ENCODE data around the gene SNX8. TPM values are rescaled to one million over a fixed set of nuclear protein-coding genes. Genes with fewer than 3 reads are reported as not detected.
"Not testable (repeated sequence)": the region's sequence is repeated elsewhere in the genome, so short reads cannot be mapped to it uniquely, and the experiment has no call there.

Gene SNX8
- total and polyA plus RNA-seq, 4 donors: 24.6 to 54.6 (median 45.8) TPM

DNA sequence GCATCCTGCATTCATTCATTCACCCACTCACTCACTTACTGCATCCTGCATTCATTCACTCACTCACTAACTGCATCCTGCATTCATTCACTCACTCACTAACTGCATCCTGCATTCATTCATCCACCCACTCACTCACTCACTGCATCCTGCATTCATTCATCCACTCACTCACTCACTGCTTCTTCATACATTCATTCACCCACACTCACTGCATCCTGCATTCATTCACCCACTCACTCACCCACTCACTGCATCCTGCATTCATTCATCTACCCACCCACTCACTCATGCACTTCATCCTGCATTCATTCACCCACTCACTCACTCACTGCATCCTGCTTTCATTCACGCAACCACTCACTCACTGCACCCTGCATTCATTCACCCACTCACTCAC is 1.5 kb upstream of the SNX8 start:
- TF ChIP-seq CTCF (IDR thresholded peaks at IDR 0.05; ENCODE audit: control extremely low read depth, extremely low read depth): no peak
- H3K36me3 ChIP-seq (ENCODE audit: control insufficient read depth in 4 of 4, insufficient read depth in 4 of 4, low read length in 4 of 4): no peaks in the 10 kb centered on the region
- H3K9ac ChIP-seq (ENCODE audit: insufficient read depth in 1 of 2, low read length in 2 of 2): no peak overlapping the region
- DNase-seq (no peak), ATAC-seq (ENCODE audit: insufficient read depth, low FRiP score) (no peak)
- no peaks in the 10 kb centered on the region for H3K27me3 ChIP-seq (ENCODE audit: control insufficient read depth in 3 of 3, insufficient read depth in 3 of 3, low read length in 2 of 3)
- H3K9me3 ChIP-seq (ENCODE audit: control insufficient read depth in 4 of 4, insufficient read depth in 3 of 4, low read length in 3 of 4): peaks cover 0 to 2% (median 0%) of the 10 kb centered on the region in 4 donors
- H3K4me3 ChIP-seq: no peak overlapping the region
- H3K27ac ChIP-seq (ENCODE audit: low read depth in 1 of 2, low read length in 1 of 2): no peak overlapping the region
- H3K4me1 ChIP-seq (ENCODE audit: control insufficient read depth in 5 of 5, insufficient read depth in 5 of 5, low read length in 5 of 5): peaks cover 0 to 8% (median 4%) of the 10 kb centered on the region in 5 donors
- 83 to 85% methylated on average over 1 of the region's 1 CpG for WGBS, 2 donors

- ATAC-seq (ENCODE audit: insufficient read depth, low FRiP score); H3K36me3 ChIP-seq (ENCODE audit: control insufficient read depth in 4 of 4, insufficient read depth in 4 of 4, low read length in 4 of 4); H3K27me3 ChIP-seq (ENCODE audit: control insufficient read depth in 3 of 3, insufficient read depth in 3 of 3, low read length in 2 of 3); H3K4me1 ChIP-seq (ENCODE audit: control insufficient read depth in 5 of 5, insufficient read depth in 5 of 5, low read length in 5 of 5); H3K4me3 ChIP-seq; H3K9me3 ChIP-seq (ENCODE audit: control insufficient read depth in 4 of 4, insufficient read depth in 3 of 4, low read length in 3 of 4); DNase-seq; H3K9ac ChIP-seq (ENCODE audit: insufficient read depth in 1 of 2, low read length in 2 of 2): not testable (repeated sequence)
- peak overlapping the region in 1 of 2 donors; percentile 40 for H3K27ac ChIP-seq (ENCODE audit: low read depth in 1 of 2, low read length in 1 of 2)
- WGBS, 2 donors: 72 to 77% methylated on average over 3 of the region's 3 CpGs
Measured at GRCh38 chr7:2314956-2315530, 802 bp upstream of the SNX8 start.

DNA sequence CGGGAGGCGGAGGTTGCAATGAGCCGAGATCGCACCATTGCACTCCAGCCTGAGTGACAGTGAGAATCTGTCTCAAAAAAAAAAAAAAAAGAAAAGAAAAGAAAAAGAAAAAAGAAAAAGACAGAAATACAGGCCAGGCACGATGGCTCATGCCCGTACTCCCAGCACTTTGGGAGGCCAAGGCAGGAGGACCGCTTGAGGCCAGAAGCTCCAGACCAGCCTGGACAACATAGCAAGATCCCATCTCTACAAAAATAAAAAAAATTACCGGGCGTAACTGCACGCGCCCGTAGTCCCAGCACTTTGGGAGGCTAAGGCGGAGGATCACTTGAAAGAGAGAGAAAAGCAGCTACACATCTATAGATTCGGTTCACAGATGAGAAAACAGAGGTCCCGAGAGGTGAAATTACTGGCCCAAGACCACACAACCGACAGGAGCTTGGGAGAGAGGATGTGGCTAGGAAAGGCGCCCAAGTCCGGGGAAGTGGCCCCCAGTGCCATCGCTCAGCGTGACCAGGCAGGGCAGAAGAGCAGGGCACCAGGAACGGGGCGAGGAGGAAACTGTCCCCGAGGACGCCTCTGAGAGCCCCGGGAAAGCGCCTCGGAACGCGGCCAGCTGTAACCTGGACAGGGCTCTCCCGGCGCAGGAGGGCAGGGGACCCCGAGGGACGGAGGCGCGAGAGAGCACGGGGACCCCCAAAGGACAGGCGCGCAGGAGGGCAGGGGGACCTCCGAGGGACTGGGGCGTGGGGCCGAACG is 612 bp downstream of the SNX8 start:
- peaks cover 0 to 2% (median 0%) of the 10 kb centered on the region in 4 donors for H3K9me3 ChIP-seq (ENCODE audit: control insufficient read depth in 4 of 4, insufficient read depth in 3 of 4, low read length in 3 of 4)
- H3K4me3 ChIP-seq: peak overlapping the region; percentile 81
- no peaks in the 10 kb centered on the region for H3K27me3 ChIP-seq (ENCODE audit: control insufficient read depth in 3 of 3, insufficient read depth in 3 of 3, low read length in 2 of 3)
- 24 to 31% methylated on average over 34 to 42 of the region's 42 CpGs for WGBS, 2 donors
- no peak for TF ChIP-seq CTCF (IDR thresholded peaks at IDR 0.05; ENCODE audit: control extremely low read depth, extremely low read depth)
- peak overlapping the region; percentile 8 to 28 for H3K9ac ChIP-seq (ENCODE audit: insufficient read depth in 1 of 2, low read length in 2 of 2)
- peaks cover 0 to 4% (median 1%) of the 10 kb centered on the region in 4 donors for H3K36me3 ChIP-seq (ENCODE audit: control insufficient read depth in 4 of 4, insufficient read depth in 4 of 4, low read length in 4 of 4)
- H3K4me1 ChIP-seq (ENCODE audit: control insufficient read depth in 5 of 5, insufficient read depth in 5 of 5, low read length in 5 of 5): peaks cover 0 to 8% (median 4%) of the 10 kb centered on the region in 5 donors
- peak; percentile 12 for ATAC-seq (ENCODE audit: insufficient read depth, low FRiP score)
- peak in 1 of 3 donors; percentile 10 for DNase-seq
- peak overlapping the region in 1 of 2 donors; percentile 89 for H3K27ac ChIP-seq (ENCODE audit: low read depth in 1 of 2, low read length in 1 of 2)

DNA sequence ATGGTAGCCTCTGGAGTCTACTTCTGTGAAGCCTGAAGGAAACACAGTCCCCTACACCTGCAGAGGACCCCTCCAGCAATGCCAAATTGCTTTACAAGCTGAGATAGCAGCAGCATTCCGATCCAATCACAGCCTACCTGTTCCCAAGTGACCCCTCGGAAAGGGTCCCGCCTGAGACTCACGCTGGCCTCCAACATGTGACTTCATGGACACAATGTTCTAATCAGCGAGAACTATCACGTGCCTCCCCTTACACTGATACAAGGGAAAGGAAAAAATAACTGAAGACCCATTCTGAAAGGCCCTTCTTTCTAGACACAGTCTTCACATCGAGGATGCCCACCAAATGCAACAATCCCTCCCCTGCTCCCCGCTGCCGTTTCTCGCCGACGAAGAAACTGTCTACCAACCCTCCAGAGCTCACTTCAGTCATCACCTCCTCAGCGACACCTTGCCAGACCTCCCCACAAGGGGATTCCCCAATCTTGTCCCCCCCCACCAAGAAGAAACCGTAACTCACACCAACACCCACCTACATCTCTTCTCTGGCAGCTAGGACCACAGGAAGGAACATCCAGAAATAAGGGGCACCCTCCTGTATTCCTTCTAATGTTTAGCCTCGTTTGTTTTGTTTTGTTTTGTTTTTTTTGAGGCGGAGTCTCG is 1.8 kb downstream of the SNX8 start:
- Histone ChIP-seq H3K27ac (ENCODE audit: low read depth in 1 of 2, low read length in 1 of 2) (no peak overlapping the region), H3K36me3 (ENCODE audit: control insufficient read depth in 4 of 4, insufficient read depth in 4 of 4, low read length in 4 of 4) (peaks cover 0 to 4% (median 1%) of the 10 kb centered on the region in 4 donors), H3K9me3 (ENCODE audit: control insufficient read depth in 4 of 4, insufficient read depth in 3 of 4, low read length in 3 of 4) (peaks cover 0 to 2% (median 0%) of the 10 kb centered on the region in 4 donors), H3K9ac (ENCODE audit: insufficient read depth in 1 of 2, low read length in 2 of 2) (no peak overlapping the region), H3K27me3 (ENCODE audit: control insufficient read depth in 3 of 3, insufficient read depth in 3 of 3, low read length in 2 of 3) (no peaks in the 10 kb centered on the region), H3K4me1 (ENCODE audit: control insufficient read depth in 5 of 5, insufficient read depth in 5 of 5, low read length in 5 of 5) (peaks cover 0 to 8% (median 4%) of the 10 kb centered on the region in 5 donors), H3K4me3 (no peak overlapping the region)
- WGBS, 2 donors: 89 to 91% methylated on average over 17 of the region's 17 CpGs
- DNase-seq (no peak), ATAC-seq (ENCODE audit: insufficient read depth, low FRiP score) (no peak)
- TF ChIP-seq CTCF (IDR thresholded peaks at IDR 0.05; ENCODE audit: control extremely low read depth, extremely low read depth): no peak

All from lung (tissue), 12 donors.